GM18502 (cell line): ENCODE results near the gene ATP5MG.
"Not testable (repeated sequence)": the region's sequence is repeated elsewhere in the genome, so short reads cannot be mapped to it uniquely, and the experiment has no call there.

Experiments used
- ATAC-seq: cut with Tn5 transposase; IDR thresholded peaks from one replicate; pipeline ENCODE4 v1.9.1; 2021; ENCODE audit warnings: mild to moderate bottlenecking; ENCODE audit not compliant: unreplicated experiment, poor library complexity

Gene ATP5MG

GRCh38 chr11:118402594-118402993 is 1.2 kb downstream of the ATP5MG start:
- not testable (repeated sequence) for ATAC-seq

GRCh38 chr11:118406599-118407166 is 5.3 kb downstream of the ATP5MG start:
- ATAC-seq = no peak

DNA sequence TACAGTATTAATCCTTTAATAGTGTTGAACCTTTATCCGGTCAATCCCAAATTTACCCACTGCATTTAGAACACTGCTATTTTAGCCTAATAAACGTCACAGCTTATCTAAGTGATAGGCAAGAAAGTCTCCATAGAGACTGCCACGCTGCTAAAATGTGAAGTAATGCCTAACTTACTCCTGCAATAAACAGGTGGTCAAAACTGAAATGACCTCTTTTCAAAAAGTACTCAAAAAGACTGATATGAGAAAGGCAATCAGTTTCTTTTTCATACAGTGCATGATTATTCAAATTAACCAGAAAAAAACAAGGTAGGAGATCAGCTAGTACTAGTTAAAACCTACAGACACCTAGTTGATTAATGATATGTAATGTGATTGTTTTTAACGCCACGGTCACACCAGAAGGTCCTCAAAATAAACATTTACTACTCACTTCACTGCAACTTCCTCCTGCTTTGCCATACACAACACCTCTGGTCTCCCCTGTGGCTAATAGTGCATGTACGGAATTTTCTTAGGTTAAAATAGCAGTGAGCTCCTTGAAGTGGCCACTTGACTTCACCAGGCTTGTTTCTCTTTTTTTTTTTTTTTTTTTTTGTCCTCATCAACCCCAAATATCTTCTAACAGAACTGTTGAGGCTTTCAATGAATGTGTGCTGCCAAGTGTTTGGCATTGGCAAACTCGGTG is 8.8 kb downstream of the ATP5MG start:
- ATAC-seq = no peak

DNA sequence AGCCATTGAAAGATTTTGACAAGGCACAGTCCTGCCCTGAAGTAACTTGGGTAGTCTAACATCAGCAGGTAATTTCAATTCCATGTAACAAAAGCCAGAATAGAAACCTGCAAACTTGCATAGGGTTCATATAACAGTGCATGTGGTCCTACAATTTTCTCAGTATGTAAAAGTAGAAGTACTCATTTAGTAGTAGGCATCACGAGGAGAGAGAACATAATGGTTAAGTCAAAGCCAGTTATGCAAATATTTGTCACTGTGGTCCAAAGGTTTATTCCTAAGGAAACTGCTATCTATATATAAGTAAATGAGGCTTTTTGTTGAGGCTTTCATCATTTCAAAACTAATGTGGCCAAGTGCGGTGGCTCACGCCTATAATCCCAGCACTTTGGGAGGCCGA is 10.1 kb downstream of the ATP5MG start:
- no peak for ATAC-seq

- no peak for ATAC-seq
These were observed 11.5 kb downstream of the ATP5MG start for GRCh38 chr11:118412921-118413320.

DNA sequence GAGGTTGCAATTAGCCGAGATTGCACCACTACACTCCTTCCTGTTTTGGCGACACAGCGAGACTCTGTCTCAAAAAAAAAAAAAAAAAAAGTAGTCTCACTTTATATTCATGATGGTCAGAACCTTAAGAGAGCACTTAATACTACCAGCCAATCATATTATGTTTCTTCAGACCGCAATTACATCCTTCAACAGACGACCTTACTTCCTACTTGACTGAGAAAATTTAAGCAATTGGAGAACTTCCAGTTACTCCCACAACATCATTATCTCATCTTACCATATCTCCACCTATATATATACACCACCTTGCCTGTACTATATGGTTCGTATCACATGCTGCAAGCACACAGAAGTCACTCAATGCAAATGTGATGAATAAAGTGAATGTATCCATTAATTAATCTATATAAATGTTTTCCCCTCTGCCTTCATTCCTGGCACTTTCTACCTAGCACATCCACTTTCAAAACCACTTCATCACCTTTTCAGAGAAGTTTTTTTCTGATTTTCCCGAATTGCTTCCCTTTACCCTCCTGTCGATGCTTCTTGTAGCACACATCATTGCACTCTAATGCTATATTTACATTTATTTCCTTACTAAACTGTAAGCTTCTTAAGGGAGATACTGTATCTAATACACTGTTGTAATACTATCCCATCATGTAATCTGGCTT is 13.8 kb downstream of the ATP5MG start:
- no peak for ATAC-seq

GRCh38 chr11:118415739-118416068 is 14.3 kb downstream of the ATP5MG start:
- no peak for ATAC-seq

DNA sequence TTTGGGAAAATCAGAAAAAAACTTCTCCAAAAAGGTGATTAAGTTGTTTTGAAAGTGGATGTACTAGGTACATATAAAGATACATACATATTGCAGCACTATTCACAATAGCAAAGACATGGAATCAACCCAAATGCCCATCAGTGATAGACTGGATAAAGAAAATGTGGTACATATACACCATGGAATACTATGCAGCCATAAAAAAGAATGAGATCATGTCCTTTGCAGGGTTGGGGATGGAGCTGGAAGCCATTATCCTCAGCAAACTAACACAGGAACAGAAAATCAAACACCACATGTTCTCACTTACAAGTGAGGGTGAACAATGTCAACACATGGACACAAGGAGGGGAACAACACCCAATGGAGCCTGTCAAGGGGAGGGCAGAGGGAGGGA is 15.5 kb downstream of the ATP5MG start:
- not testable (repeated sequence) for ATAC-seq

- ATAC-seq = no peak
These were observed 16.4 kb downstream of the ATP5MG start for GRCh38 chr11:118417801-118418200.

- no peak for ATAC-seq
These were observed 17.4 kb downstream of the ATP5MG start for GRCh38 chr11:118418766-118419165.

- no peak for ATAC-seq
These were observed 26.3 kb downstream of the ATP5MG start for GRCh38 chr11:118427707-118428106.

DNA sequence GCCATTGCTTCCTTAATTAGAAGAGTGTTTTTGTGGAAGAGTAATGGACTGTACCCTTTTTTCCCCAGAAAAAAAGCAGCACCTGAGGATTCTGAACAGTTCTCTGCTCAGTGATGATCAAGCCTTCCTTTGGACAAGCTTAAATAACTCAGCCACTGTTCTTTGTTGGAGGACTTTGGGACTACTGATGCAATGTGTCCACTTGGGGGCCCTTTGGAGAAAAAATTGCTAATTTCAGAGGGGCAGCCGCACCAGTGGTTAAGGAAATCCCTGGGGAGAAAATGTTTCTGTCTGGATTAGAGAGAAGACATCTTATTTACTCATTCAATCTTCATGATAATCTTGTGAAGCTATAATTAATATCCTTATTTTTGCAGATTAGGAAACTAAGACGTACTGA is 29.6 kb downstream of the ATP5MG start:
- ATAC-seq = no peak

- ATAC-seq = no peak
These were observed 32.7 kb downstream of the ATP5MG start for GRCh38 chr11:118434123-118434552.

- ATAC-seq = no peak
These were observed 33.3 kb downstream of the ATP5MG start for GRCh38 chr11:118434553-118435289.

GRCh38 chr11:118435290-118435892 is 34.0 kb downstream of the ATP5MG start:
- peak; percentile 28 for ATAC-seq

GRCh38 chr11:118435893-118436624 is 34.7 kb downstream of the ATP5MG start, which contains the start of gene KMT2A:
KMT2A (plus strand) TSS chr11:118436492; CDS start chr11:118436513, 21 bp downstream.
- ATAC-seq = peak; percentile 49

- ATAC-seq = no peak
These were observed 35.3 kb downstream of the ATP5MG start for GRCh38 chr11:118436639-118437207.

DNA sequence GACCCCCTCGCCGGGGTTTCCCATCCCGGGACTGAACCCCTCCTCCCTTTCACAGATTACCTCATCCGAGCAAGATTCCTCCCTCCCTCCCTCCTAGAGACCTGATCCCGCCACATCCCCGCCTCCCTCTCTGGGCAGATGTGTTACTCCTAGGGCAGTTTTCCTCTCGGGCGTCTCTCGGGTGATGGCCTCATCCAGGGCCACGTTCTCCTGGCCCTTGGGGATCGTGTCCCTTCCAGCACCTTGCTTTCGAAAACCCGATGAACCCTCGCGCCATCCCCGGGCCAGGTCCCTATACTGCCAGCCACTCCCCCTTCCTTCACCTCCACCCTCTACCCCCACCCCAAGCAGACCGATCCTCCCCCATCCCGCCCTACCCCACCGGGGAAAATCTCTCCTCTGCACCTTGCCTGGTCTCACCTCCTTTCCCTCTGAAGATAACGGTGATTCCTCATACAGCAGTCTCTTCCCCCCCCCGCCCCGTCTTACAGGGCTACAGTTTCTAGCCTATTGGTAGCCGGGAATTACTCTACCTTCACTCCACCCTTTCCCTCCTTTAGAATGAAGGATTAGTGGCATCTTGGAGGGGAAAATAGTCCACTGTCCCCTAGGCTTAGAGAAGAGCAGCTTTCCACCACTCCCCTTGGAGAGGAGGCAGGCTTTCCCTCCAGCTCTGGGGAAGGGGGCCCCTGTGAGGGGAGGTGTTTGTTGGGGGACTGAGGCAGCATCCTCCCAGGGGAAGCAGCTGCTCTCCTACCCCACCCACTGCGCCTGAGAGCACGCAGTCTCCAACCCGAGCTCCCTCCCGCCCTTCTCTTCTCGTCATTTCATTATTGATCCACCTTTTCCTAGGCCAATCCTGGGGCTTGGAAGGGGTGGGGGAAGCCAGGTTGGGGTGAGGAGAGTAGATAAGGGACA is 36.1 kb downstream of the ATP5MG start:
- ATAC-seq = no peak
